HCT116 (cell line): ENCODE data around the gene FAM20C. TPM values are rescaled to one million over a fixed set of nuclear protein-coding genes. Genes with fewer than 3 reads are reported as not detected.

Source experiments
- ATAC-seq: fragments of 200-7000 bp; cut with Tn5 transposase; 2 replicates; pipeline ENCODE4 v1.9.1; 2020; ENCODE audit warnings: mild to moderate bottlenecking, moderate library complexity
- BruUV-seq: library from RNA; stranded (reverse); fragments of 400-500 nt; replicated peaks from 2 replicates; lab custom pipeline; 2021; lab: Mats Ljungman, UMichigan
- CTCF ChIA-PET: fragments of 300-600 bp; sonication (Branson Sonifier 250); formaldehyde crosslinking; loops from one replicate; lab custom pipeline; 2021; ENCODE audit warnings: antibody characterized with exemption; lab: Charles Lee
- POLR2A ChIA-PET: fragments of 300-600, 350-600 bp; sonication (Branson Sonifier 250); formaldehyde crosslinking; loops from one replicate; lab custom pipeline; 2021; ENCODE audit warnings: antibody characterized with exemption; lab: Charles Lee
- RAD21 ChIA-PET, 2 experiments: fragments of 300-600 bp; sonication (Branson Sonifier 250); formaldehyde crosslinking; loops; one replicate each; lab custom pipeline; 2023; ENCODE audit warnings: low total read pairs in 2 of 2; ENCODE audit not compliant: uncharacterized antibody in 2 of 2, unreplicated experiment in 2 of 2, low non-redundant PET in 1 of 2; lab: Charles Lee
- DNase-seq: peaks from one replicate; pipeline ENCODE4 v3.0.0-alpha.2; 2010; ENCODE audit warnings: low read depth, low spot score
- H2AFZ ChIP-seq: fragments of 200-600 bp; shearing (Covaris generic), sonication (generic); 2 replicates; pipeline ENCODE4 v1.6.1; 2017; ENCODE audit warnings: low read depth, mixed run types, mixed read lengths, antibody characterized with exemption, low read length; ENCODE audit not compliant: poor library complexity, severe bottlenecking
- H3K27ac ChIP-seq: 2 replicates; pipeline ENCODE4 v1.5.1; 2012; ENCODE audit warnings: low read depth, low read length
- H3K27me3 ChIP-seq: fragments of 200-600 bp; sonication (generic); 2 replicates; pipeline ENCODE4 v1.6.1; 2016; ENCODE audit warnings: mixed run types, low read length, mixed read lengths; ENCODE audit not compliant: insufficient read depth
- H3K36me3 ChIP-seq, 2 experiments: fragments of 200-500 bp in 1 of 2; fragments of 200-600 bp in 1 of 2; sonication (Bioruptor generic) in 1 of 2; sonication (generic) in 1 of 2; 2 replicates each; pipeline versions ENCODE4 v1.5.1 to v1.6.1; 2014 to 2016; ENCODE audit warnings: low read length in 2 of 2, inconsistent platforms in 1 of 2, mixed read lengths in 1 of 2, mixed run types in 1 of 2; ENCODE audit not compliant: insufficient read depth in 2 of 2, control insufficient read depth in 1 of 2
- H3K4me1 ChIP-seq, 2 experiments: fragments of 200-600 bp in 1 of 2; sonication (generic) in 1 of 2; 2 replicates each; pipeline versions ENCODE4 v1.5.1 to v1.6.1; 2012 to 2017; ENCODE audit warnings: low read length in 2 of 2, inconsistent platforms in 1 of 2, mild to moderate bottlenecking in 1 of 2, mixed read lengths in 1 of 2, mixed run types in 1 of 2, moderate library complexity in 1 of 2; ENCODE audit not compliant: insufficient read depth in 2 of 2, control insufficient read depth in 1 of 2
- H3K4me2 ChIP-seq: fragments of 200-600 bp; sonication (generic); 2 replicates; pipeline ENCODE4 v1.6.1; 2017; ENCODE audit warnings: mixed run types, low read length, mixed read lengths
- H3K4me3 ChIP-seq, 2 experiments: fragments of 200-600 bp in 1 of 2; sonication (generic) in 1 of 2; replicated peaks in 1 of 2; 2 replicates each; pipeline ENCODE4 v1.5.1; 2011 to 2016; ENCODE audit warnings: low read length in 2 of 2, control low read depth in 1 of 2, low read depth in 1 of 2, mild to moderate bottlenecking in 1 of 2, mixed read lengths in 1 of 2, mixed run types in 1 of 2
- H3K79me2 ChIP-seq: fragments of 200-600 bp; sonication (generic); 2 replicates; pipeline ENCODE4 v1.6.1; 2017; ENCODE audit warnings: mild to moderate bottlenecking, mixed run types, low read length, moderate library complexity, mixed read lengths; ENCODE audit not compliant: insufficient read depth
- H3K9ac ChIP-seq: fragments of 200-600 bp; sonication (generic); 2 replicates; pipeline ENCODE4 v1.6.1; 2016; ENCODE audit warnings: low read length, mixed read lengths
- H3K9me2 ChIP-seq: fragments of 200-600 bp; sonication (generic), shearing (Covaris generic); 2 replicates; pipeline ENCODE4 v1.6.1; 2017; ENCODE audit warnings: mixed run types, mild to moderate bottlenecking, moderate library complexity; ENCODE audit not compliant: insufficient read depth
- H3K9me3 ChIP-seq, 2 experiments: fragments of 200-500 bp in 1 of 2; fragments of 200-600 bp in 1 of 2; sonication (Bioruptor generic) in 1 of 2; sonication (generic) in 1 of 2; 2 replicates each; pipeline ENCODE4 v1.6.1; 2014 to 2017; ENCODE audit warnings: low read length in 2 of 2, mixed read lengths in 2 of 2, inconsistent platforms in 1 of 2, low read depth in 1 of 2, mild to moderate bottlenecking in 1 of 2, mixed run types in 1 of 2, moderate library complexity in 1 of 2; ENCODE audit not compliant: control insufficient read depth in 1 of 2, insufficient read depth in 1 of 2
- H4K20me1 ChIP-seq: fragments of 200-600 bp; sonication (generic), shearing (Covaris generic); 2 replicates; pipeline ENCODE4 v1.6.1; 2017; ENCODE audit warnings: mixed run types, mild to moderate bottlenecking, moderate library complexity; ENCODE audit not compliant: insufficient read depth
- CBX3 ChIP-seq: IDR thresholded peaks from 2 replicates; pipeline ENCODE4 v1.6.1; 2012; ENCODE audit warnings: low read depth
- CEBPB ChIP-seq: IDR thresholded peaks from 2 replicates; pipeline ENCODE4 v1.6.1; 2012; ENCODE audit warnings: low read depth
- ELF1 ChIP-seq: IDR thresholded peaks from 2 replicates; pipeline ENCODE4 v1.6.1; 2012; ENCODE audit warnings: low read depth, borderline replicate concordance
- EZH2 ChIP-seq: fragments of 200-600 bp; sonication (generic); IDR thresholded peaks from 2 replicates; pipeline ENCODE4 v1.6.1; 2017; ENCODE audit warnings: antibody characterized with exemption, mixed run types
- EZH2phosphoT487 ChIP-seq: fragments of 200-600 bp; IDR thresholded peaks from 2 replicates; pipeline ENCODE4 v1.6.1; 2018; ENCODE audit warnings: antibody characterized with exemption, borderline replicate concordance
- FOSL1 ChIP-seq: IDR thresholded peaks from 2 replicates; pipeline ENCODE4 v1.6.1; 2012; ENCODE audit warnings: low read depth
- JUND ChIP-seq: IDR thresholded peaks from 2 replicates; pipeline ENCODE4 v1.6.1; 2012
- POLR2A ChIP-seq: IDR thresholded peaks from 2 replicates; pipeline ENCODE4 v1.7.0; 2011; ENCODE audit warnings: borderline replicate concordance; ENCODE audit not compliant: insufficient read depth, insufficient read length; ENCODE audit errors: extremely low read depth
- RAD21 ChIP-seq: IDR thresholded peaks from 2 replicates; pipeline ENCODE4 v1.6.1; 2012; ENCODE audit warnings: low read depth, mild to moderate bottlenecking
- SIN3A ChIP-seq: IDR thresholded peaks from 2 replicates; pipeline ENCODE4 v1.6.1; 2012; ENCODE audit warnings: low read depth
- SP1 ChIP-seq: IDR thresholded peaks from 2 replicates; pipeline ENCODE4 v1.6.1; 2012; ENCODE audit warnings: low read depth
- TCF7L2 ChIP-seq: IDR thresholded peaks from 2 replicates; pipeline ENCODE4 v1.7.0; 2011; ENCODE audit warnings: borderline replicate concordance, inconsistent platforms; ENCODE audit not compliant: insufficient read depth, insufficient read length; ENCODE audit errors: extremely low read depth
- ZFX ChIP-seq: fragments of 450-650 bp; IDR thresholded peaks from 2 replicates; pipeline ENCODE4 v1.6.1; 2017
- intact Hi-C: fragments of 100-400 bp; cut with micrococcal nuclease; formaldehyde crosslinking; loops from 2 replicates; pipeline ENCODE4 v1.10.0; 2022
- total RNA-seq: library from RNA; stranded (reverse); gene quantifications from one replicate; pipeline ENCODE4 v1.2.1, GENCODE V29; 2021; ENCODE audit not compliant: unreplicated experiment
- TF ChIP-seq, protein P1 (sequence below): IDR thresholded peaks from 2 replicates; pipeline ENCODE4 v1.6.1; 2012
- TF ChIP-seq, protein P2 (sequence below), 3 experiments: fragments of 200-600 bp in 1 of 3; sonication (generic) in 1 of 3; IDR thresholded peaks in 2 of 3; conservative IDR thresholded peaks in 1 of 3; 2 replicates each; pipeline ENCODE4 v1.5.1; 2012 to 2017; ENCODE audit warnings: low read depth in 2 of 3, low read length in 2 of 3, antibody characterized with exemption in 1 of 3, borderline replicate concordance in 1 of 3, control low read depth in 1 of 3, mild to moderate bottlenecking in 1 of 3, mixed read lengths in 1 of 3, mixed run types in 1 of 3, moderate library complexity in 1 of 3; ENCODE audit not compliant: insufficient read depth in 1 of 3
- TF ChIP-seq, protein P3 (sequence below): IDR thresholded peaks from 2 replicates; pipeline ENCODE4 v1.6.1; 2012
- TF ChIP-seq, protein P4 (sequence below): IDR thresholded peaks from 2 replicates; pipeline ENCODE4 v1.6.1; 2011; ENCODE audit warnings: mild to moderate bottlenecking, low read length, moderate library complexity; ENCODE audit not compliant: insufficient replicate concordance; ENCODE audit errors: extremely low read depth

The FAM20C gene
- total RNA-seq, 1 experiment from 2014 or later = 27.1 TPM

DNA sequence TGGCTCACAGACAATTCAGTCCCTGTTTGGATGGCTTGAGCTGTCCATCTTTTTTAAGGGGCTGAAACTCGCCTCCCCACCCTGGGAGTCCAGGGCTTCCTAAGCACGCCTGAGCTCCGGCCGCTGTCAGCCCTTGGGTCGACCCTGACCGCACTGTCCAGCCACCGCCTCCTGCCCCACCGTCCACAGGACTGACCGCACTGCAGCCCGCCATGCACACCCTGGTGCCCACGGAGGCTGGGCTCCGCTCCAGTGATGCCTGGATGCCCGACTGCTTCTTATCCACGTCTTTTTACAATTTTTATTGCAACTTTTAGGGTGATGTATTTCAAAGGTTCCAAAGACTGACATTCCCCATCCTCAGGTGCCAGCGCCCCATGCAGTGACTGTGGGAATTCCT is 58.2 kb downstream of the FAM20C start:
- no peaks in the 10 kb centered on the region for H3K79me2 ChIP-seq
- CTCF ChIA-PET = no interaction called here

DNA sequence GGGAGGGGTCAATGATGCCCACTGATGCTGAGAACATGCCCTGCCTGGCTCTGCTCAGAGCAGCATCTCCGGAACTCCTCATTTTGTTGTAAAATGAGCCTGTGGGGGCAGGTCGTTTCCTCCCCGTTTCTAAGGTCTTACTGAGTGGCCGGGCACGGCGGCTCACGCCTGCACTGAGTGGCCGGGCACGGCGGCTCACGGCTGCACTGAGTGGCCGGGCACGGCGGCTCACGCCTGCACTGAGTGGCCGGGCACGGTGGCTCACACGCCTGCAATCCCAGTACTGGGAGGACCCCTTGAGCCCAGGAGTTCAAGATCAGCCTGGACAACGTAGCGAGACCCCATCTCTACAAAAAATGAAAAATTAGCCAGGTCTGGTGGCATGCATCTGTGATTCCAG is 58.6 kb downstream of the FAM20C start:
- Histone ChIP-seq H3K4me3 (no peak overlapping the region), H3K27ac (no peak overlapping the region), H2AFZ (no peak overlapping the region), H3K4me2 (no peak overlapping the region), H4K20me1 (no peaks in the 10 kb centered on the region), H3K27me3 (no peaks in the 10 kb centered on the region), H3K9me2 (no peaks in the 10 kb centered on the region), H3K36me3 (no peaks in the 10 kb centered on the region; a peak in 1 of 4 replicates), H3K9ac (no peak overlapping the region), H3K9me3 (peaks cover 0 to 3% of the 10 kb centered on the region in 2 experiments; a peak in 1 of 4 replicates), H3K4me1 (no peaks in the 10 kb centered on the region), H3K79me2 (no peaks in the 10 kb centered on the region)
- DNase-seq = no peak
- CTCF ChIA-PET = no interaction called here
- intact Hi-C loops = no loop called here
- no peak for ATAC-seq
- RAD21 ChIA-PET = no interaction called here
- POLR2A ChIA-PET = no interaction called here
- no TSS peak for BruUV-seq
- TF ChIP-seq ZFX (no peak), FOSL1 (no peak), TCF7L2 (no peak), EZH2 (no peak), SP1 (no peak), RAD21 (no peak), CBX3 (no peak), JUND (no peak), EZH2phosphoT487 (no peak)
- TF ChIP-seq, protein P1, sequence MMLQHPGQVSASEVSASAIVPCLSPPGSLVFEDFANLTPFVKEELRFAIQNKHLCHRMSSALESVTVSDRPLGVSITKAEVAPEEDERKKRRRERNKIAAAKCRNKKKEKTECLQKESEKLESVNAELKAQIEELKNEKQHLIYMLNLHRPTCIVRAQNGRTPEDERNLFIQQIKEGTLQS = no peak
- TF ChIP-seq, protein P2, sequence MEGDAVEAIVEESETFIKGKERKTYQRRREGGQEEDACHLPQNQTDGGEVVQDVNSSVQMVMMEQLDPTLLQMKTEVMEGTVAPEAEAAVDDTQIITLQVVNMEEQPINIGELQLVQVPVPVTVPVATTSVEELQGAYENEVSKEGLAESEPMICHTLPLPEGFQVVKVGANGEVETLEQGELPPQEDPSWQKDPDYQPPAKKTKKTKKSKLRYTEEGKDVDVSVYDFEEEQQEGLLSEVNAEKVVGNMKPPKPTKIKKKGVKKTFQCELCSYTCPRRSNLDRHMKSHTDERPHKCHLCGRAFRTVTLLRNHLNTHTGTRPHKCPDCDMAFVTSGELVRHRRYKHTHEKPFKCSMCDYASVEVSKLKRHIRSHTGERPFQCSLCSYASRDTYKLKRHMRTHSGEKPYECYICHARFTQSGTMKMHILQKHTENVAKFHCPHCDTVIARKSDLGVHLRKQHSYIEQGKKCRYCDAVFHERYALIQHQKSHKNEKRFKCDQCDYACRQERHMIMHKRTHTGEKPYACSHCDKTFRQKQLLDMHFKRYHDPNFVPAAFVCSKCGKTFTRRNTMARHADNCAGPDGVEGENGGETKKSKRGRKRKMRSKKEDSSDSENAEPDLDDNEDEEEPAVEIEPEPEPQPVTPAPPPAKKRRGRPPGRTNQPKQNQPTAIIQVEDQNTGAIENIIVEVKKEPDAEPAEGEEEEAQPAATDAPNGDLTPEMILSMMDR (IDR thresholded peaks at IDR 0.05 in 2 of 3, conservative IDR thresholded peaks at IDR 0.05 in 1 of 3; ENCODE audit: borderline replicate concordance in 1 of 3, insufficient read depth in 1 of 3, low read depth in 2 of 3, low read length in 2 of 3) = no peak
- TF ChIP-seq, protein P3, sequence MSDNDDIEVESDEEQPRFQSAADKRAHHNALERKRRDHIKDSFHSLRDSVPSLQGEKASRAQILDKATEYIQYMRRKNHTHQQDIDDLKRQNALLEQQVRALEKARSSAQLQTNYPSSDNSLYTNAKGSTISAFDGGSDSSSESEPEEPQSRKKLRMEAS = no peak

More for the DNA sequence above, 58.2 kb downstream of the FAM20C start:
- Histone ChIP-seq H2AFZ (no peak overlapping the region), H3K9me3 (peaks cover 0 to 3% of the 10 kb centered on the region in 2 experiments; a peak in 1 of 4 replicates), H3K9ac (no peak overlapping the region), H3K27ac (no peak overlapping the region), H3K4me2 (no peak overlapping the region)
- POLR2A ChIA-PET = no interaction called here
- TF ChIP-seq, protein P4, sequence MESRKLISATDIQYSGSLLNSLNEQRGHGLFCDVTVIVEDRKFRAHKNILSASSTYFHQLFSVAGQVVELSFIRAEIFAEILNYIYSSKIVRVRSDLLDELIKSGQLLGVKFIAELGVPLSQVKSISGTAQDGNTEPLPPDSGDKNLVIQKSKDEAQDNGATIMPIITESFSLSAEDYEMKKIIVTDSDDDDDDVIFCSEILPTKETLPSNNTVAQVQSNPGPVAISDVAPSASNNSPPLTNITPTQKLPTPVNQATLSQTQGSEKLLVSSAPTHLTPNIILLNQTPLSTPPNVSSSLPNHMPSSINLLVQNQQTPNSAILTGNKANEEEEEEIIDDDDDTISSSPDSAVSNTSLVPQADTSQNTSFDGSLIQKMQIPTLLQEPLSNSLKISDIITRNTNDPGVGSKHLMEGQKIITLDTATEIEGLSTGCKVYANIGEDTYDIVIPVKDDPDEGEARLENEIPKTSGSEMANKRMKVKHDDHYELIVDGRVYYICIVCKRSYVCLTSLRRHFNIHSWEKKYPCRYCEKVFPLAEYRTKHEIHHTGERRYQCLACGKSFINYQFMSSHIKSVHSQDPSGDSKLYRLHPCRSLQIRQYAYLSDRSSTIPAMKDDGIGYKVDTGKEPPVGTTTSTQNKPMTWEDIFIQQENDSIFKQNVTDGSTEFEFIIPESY = no peak
- TF ChIP-seq CEBPB (no peak), ELF1 (no peak), POLR2A (no peak), SIN3A (no peak), CBX3 (no peak)
- TF ChIP-seq, protein P1 = no peak
- TF ChIP-seq, all 23 proteins: peak for 0
- Histone ChIP-seq H3K4me3 (no peak overlapping the region), H3K27me3 (no peaks in the 10 kb centered on the region), H3K4me1 (no peaks in the 10 kb centered on the region), H3K9me2 (no peaks in the 10 kb centered on the region), H4K20me1 (no peaks in the 10 kb centered on the region), H3K36me3 (no peaks in the 10 kb centered on the region; a peak in 1 of 4 replicates)
- ATAC-seq (no peak), DNase-seq (no peak)
- RAD21 ChIA-PET = no interaction called here
- intact Hi-C loops = no loop called here
- no TSS peak for BruUV-seq
